ENCODE measurements around the gene TRMT11.

TRMT11 gene

GRCh38 chr6:126066053-126067048 is 80.0 kb downstream of the TRMT11 start:
- H3K4me3 ChIP-seq (replicated peaks in 1 of 2; ENCODE audit: low read depth in 2 of 2, low read length in 2 of 2), result no peak overlapping the region
- DNase-seq (ENCODE audit: low read depth in 2 of 2), result peak; percentile 18 to 57
- TF ChIP-seq CTCF (IDR thresholded peaks at IDR 0.05; ENCODE audit: low read depth, low read length), result no peak

GRCh38 chr6:126067073-126067472 is 80.7 kb downstream of the TRMT11 start:
- DNase-seq (ENCODE audit: low read depth in 2 of 2), result no peak
- no peak overlapping the region for H3K4me3 ChIP-seq (replicated peaks in 1 of 2; ENCODE audit: low read depth in 2 of 2, low read length in 2 of 2)
- TF ChIP-seq CTCF (IDR thresholded peaks at IDR 0.05; ENCODE audit: low read depth, low read length), result no peak

- no peak overlapping the region for H3K4me3 ChIP-seq (replicated peaks in 1 of 2; ENCODE audit: low read depth in 2 of 2, low read length in 2 of 2)
- peak in 1 of 2 donors; percentile 10 for DNase-seq (ENCODE audit: low read depth in 2 of 2)
- TF ChIP-seq CTCF (IDR thresholded peaks at IDR 0.05; ENCODE audit: low read depth, low read length), result no peak
Observed at GRCh38 chr6:126069449-126069848, 83.1 kb downstream of the TRMT11 start.

GRCh38 chr6:126071000-126071647 is 84.8 kb downstream of the TRMT11 start:
- TF ChIP-seq CTCF (IDR thresholded peaks at IDR 0.05; ENCODE audit: low read depth, low read length), result no peak
- no peak for DNase-seq (ENCODE audit: low read depth in 2 of 2)
- no peak overlapping the region for H3K4me3 ChIP-seq (replicated peaks in 1 of 2; ENCODE audit: low read depth in 2 of 2, low read length in 2 of 2)

- no peak for DNase-seq (ENCODE audit: low read depth in 2 of 2)
- H3K4me3 ChIP-seq (replicated peaks in 1 of 2; ENCODE audit: low read depth in 2 of 2, low read length in 2 of 2), result no peak overlapping the region
- TF ChIP-seq CTCF (IDR thresholded peaks at IDR 0.05; ENCODE audit: low read depth, low read length), result no peak
Observed at GRCh38 chr6:126072172-126072571, 85.8 kb downstream of the TRMT11 start.

- TF ChIP-seq CTCF (IDR thresholded peaks at IDR 0.05; ENCODE audit: low read depth, low read length), result no peak
- no peak for DNase-seq (ENCODE audit: low read depth in 2 of 2)
- no peak overlapping the region for H3K4me3 ChIP-seq (replicated peaks in 1 of 2; ENCODE audit: low read depth in 2 of 2, low read length in 2 of 2)
Observed at GRCh38 chr6:126072834-126073233, 86.5 kb downstream of the TRMT11 start.
